GM23338 (cell line): ENCODE results near the gene MINK1. TPM values are rescaled to one million over a fixed set of nuclear protein-coding genes. Genes with fewer than 3 reads are reported as not detected.

Experiments used
- ATAC-seq: fragments of 200-7000 bp; cut with Tn5 transposase; 3 replicates; pipeline ENCODE4 v1.9.1; 2020
- DNase-seq: peaks from one replicate; pipeline ENCODE4 v3.0.0-alpha.2; 2015; ENCODE audit warnings: low spot score
- H2AFZ ChIP-seq: fragments of 200-600 bp; sonication (generic); 2 replicates; pipeline ENCODE4 v1.8.0; 2016; ENCODE audit warnings: antibody characterized with exemption, mild to moderate bottlenecking, moderate library complexity
- H3F3A ChIP-seq: fragments of 200-600 bp; sonication (generic); replicated peaks from 2 replicates; pipeline ENCODE4 v1.8.0; 2017; ENCODE audit warnings: antibody characterized with exemption, mixed run types, low read depth
- H3K27ac ChIP-seq: fragments of 200-600 bp; sonication (generic); 2 replicates; pipeline ENCODE4 v1.6.1; 2016; ENCODE audit warnings: low read depth
- H3K27me3 ChIP-seq: fragments of 200-600 bp; sonication (generic); 2 replicates; pipeline ENCODE4 v1.8.0; 2016; ENCODE audit warnings: mild to moderate bottlenecking, mixed run types, moderate library complexity; ENCODE audit not compliant: insufficient read depth
- H3K36me3 ChIP-seq: fragments of 200-600 bp; sonication (generic); 2 replicates; pipeline ENCODE4 v1.8.0; 2016; ENCODE audit warnings: mild to moderate bottlenecking; ENCODE audit not compliant: insufficient read depth
- H3K4me1 ChIP-seq: fragments of 200-600 bp; sonication (generic); 2 replicates; pipeline ENCODE4 v1.8.0; 2016; ENCODE audit warnings: mild to moderate bottlenecking, moderate library complexity; ENCODE audit not compliant: insufficient read depth
- H3K4me2 ChIP-seq: fragments of 200-600 bp; sonication (generic); 2 replicates; pipeline ENCODE4 v1.7.1; 2017; ENCODE audit warnings: mixed run types
- H3K4me3 ChIP-seq: fragments of 200-600 bp; sonication (generic); 2 replicates; pipeline ENCODE4 v1.6.1; 2016; ENCODE audit warnings: mixed run types
- H3K79me2 ChIP-seq: fragments of 200-600 bp; sonication (generic); replicated peaks from 2 replicates; pipeline ENCODE4 v1.8.0; 2017; ENCODE audit warnings: mild to moderate bottlenecking; ENCODE audit not compliant: insufficient read depth
- H3K9me2 ChIP-seq: fragments of 200-600 bp; sonication (generic); 2 replicates; pipeline ENCODE4 v1.8.0; 2017; ENCODE audit not compliant: insufficient read depth
- H4K20me1 ChIP-seq: fragments of 200-600 bp; sonication (generic); replicated peaks from 2 replicates; pipeline ENCODE4 v1.8.0; 2017; ENCODE audit warnings: mild to moderate bottlenecking; ENCODE audit not compliant: insufficient read depth
- H3K27ac Mint-ChIP-seq: 2 replicates; pipeline ENCODE4 v1.8.0; 2020; ENCODE audit warnings: inconsistent platforms, mild to moderate bottlenecking, moderate library complexity, mixed read lengths
- H3K27me3 Mint-ChIP-seq: 3 replicates; pipeline ENCODE4 v1.8.0; 2022; ENCODE audit warnings: low read depth, mild to moderate bottlenecking, moderate library complexity, mixed read lengths, inconsistent platforms; ENCODE audit not compliant: insufficient read depth, poor library complexity
- H3K36me3 Mint-ChIP-seq: 3 replicates; pipeline ENCODE4 v1.8.0; 2021; ENCODE audit warnings: low read depth, mild to moderate bottlenecking, inconsistent platforms, moderate library complexity, mixed read lengths
- H3K4me1 Mint-ChIP-seq: 3 replicates; pipeline ENCODE4 v1.8.0; 2020; ENCODE audit warnings: mild to moderate bottlenecking, inconsistent platforms, mixed read lengths
- H3K4me3 Mint-ChIP-seq: 3 replicates; pipeline ENCODE4 v1.8.0; 2021; ENCODE audit warnings: moderate library complexity, mild to moderate bottlenecking, inconsistent platforms, mixed read lengths
- H3K9me3 Mint-ChIP-seq: 3 replicates; pipeline ENCODE4 v1.8.0; 2020; ENCODE audit warnings: moderate library complexity, mild to moderate bottlenecking, inconsistent platforms, mixed read lengths
- CREB1 ChIP-seq: fragments of 250-450 bp; sonication (Bioruptor Pico); IDR thresholded peaks from 2 replicates; pipeline ENCODE4 v1.5.0; 2020; ENCODE audit warnings: low read depth, mild to moderate bottlenecking, moderate library complexity
- CTCF ChIP-seq, 2 experiments: fragments of 200-600 bp in 1 of 2; sonication (generic) in 1 of 2; conservative IDR thresholded peaks; 2 replicates each; pipeline versions ENCODE4 v1.5.1 to v1.6.1; 2016 to 2017; ENCODE audit warnings: antibody characterized with exemption in 2 of 2, low read depth in 2 of 2, mild to moderate bottlenecking in 2 of 2, moderate library complexity in 1 of 2
- EZH2 ChIP-seq: fragments of 200-600 bp; sonication (generic); IDR thresholded peaks from one replicate; pipeline ENCODE4 v1.8.0; 2017; ENCODE audit warnings: antibody characterized with exemption, mild to moderate bottlenecking, low read depth; ENCODE audit not compliant: unreplicated experiment
- EZH2phosphoT487 ChIP-seq: fragments of 200-600 bp; sonication (generic); IDR thresholded peaks from one replicate; pipeline ENCODE4 v1.8.1; 2018; ENCODE audit warnings: antibody characterized with exemption; ENCODE audit not compliant: unreplicated experiment
- JUNB ChIP-seq: IDR thresholded peaks from one replicate; pipeline ENCODE4 v1.6.1; 2016; ENCODE audit warnings: antibody characterized with exemption; ENCODE audit not compliant: unreplicated experiment
- NANOG ChIP-seq: IDR thresholded peaks from 2 replicates; pipeline ENCODE4 v1.6.1; 2016; ENCODE audit warnings: antibody characterized with exemption, borderline replicate concordance
- POLR2AphosphoS5 ChIP-seq: IDR thresholded peaks from 2 replicates; pipeline ENCODE4 v1.6.1; 2016; ENCODE audit warnings: antibody characterized with exemption, low read depth
- STAT1 ChIP-seq: IDR thresholded peaks from one replicate; pipeline ENCODE4 v1.6.1; 2016; ENCODE audit warnings: antibody characterized with exemption; ENCODE audit not compliant: unreplicated experiment
- ZNF114 ChIP-seq: fragments of 250-450 bp; sonication (Bioruptor Pico); IDR thresholded peaks from 2 replicates; pipeline ENCODE4 v1.5.0; 2020; ENCODE audit warnings: mild to moderate bottlenecking, moderate library complexity
- ZNF331 ChIP-seq: fragments of 250-450 bp; sonication (Bioruptor Pico); IDR thresholded peaks from 2 replicates; pipeline ENCODE4 v1.5.0; 2020; ENCODE audit warnings: low read depth, mild to moderate bottlenecking, moderate library complexity
- polyA plus RNA-seq: library from polyadenylated mRNA; unstranded; fragments of >200 nt; fragmentation: Nextera tagmentation; extraction: Ambion mirVana; gene quantifications from 2 replicates; pipeline ENCODE4 v1.2.1, GENCODE V29; 2016
- total RNA-seq: library from RNA; depleted of rRNA; stranded (reverse); fragments of >200 nt; shearing (Covaris generic); gene quantifications from 2 replicates; pipeline ENCODE4 v1.2.3, GENCODE V29; 2014
- TF ChIP-seq, protein P1 (sequence below): IDR thresholded peaks from one replicate; pipeline ENCODE4 v1.6.1; 2018; ENCODE audit warnings: antibody characterized with exemption; ENCODE audit not compliant: unreplicated experiment
- TF ChIP-seq, protein P2 (sequence below): IDR thresholded peaks from 2 replicates; pipeline ENCODE4 v1.6.1; 2016; ENCODE audit warnings: antibody characterized with exemption
- TF ChIP-seq, protein P3 (sequence below): fragments of 250-450 bp; sonication (Bioruptor Pico); IDR thresholded peaks from 2 replicates; pipeline ENCODE4 v1.5.0; 2020; ENCODE audit warnings: mild to moderate bottlenecking, moderate library complexity

MINK1 gene
- total and polyA plus RNA-seq, 2 experiments from 2014 or later, result 17.3 to 54.9 TPM

GRCh38 chr17:4942760-4943508 is 109.8 kb downstream of the MINK1 start:
- Histone ChIP-seq H3K36me3 (peaks cover 21% of the 10 kb centered on the region), H3K27ac (peak overlapping the region; percentile 100), H3F3A (peaks cover 66% of the 10 kb centered on the region), H3K4me3 (no peak overlapping the region), H3K4me2 (no peak overlapping the region), H4K20me1 (peaks cover 34% of the 10 kb centered on the region), H3K9me2 (no peaks in the 10 kb centered on the region), H3K4me1 (peaks cover 41% of the 10 kb centered on the region), H3K27me3 (no peaks in the 10 kb centered on the region), H3K79me2 (peaks cover 65% of the 10 kb centered on the region), H2AFZ (no peak overlapping the region)
- Mint-ChIP-seq H3K4me1 (peaks cover 49% of the 10 kb centered on the region), H3K27ac (no peak overlapping the region), H3K36me3 (peaks cover 86% of the 10 kb centered on the region), H3K9me3 (no peaks in the 10 kb centered on the region; the same call in 2 of the 3 replicates), H3K4me3 (peak overlapping the region; percentile 19; the same call in 1 of the 3 replicates), H3K27me3 (peaks cover 32% of the 10 kb centered on the region)
- no peak for TF ChIP-seq EZH2phosphoT487
- TF ChIP-seq, protein P1, sequence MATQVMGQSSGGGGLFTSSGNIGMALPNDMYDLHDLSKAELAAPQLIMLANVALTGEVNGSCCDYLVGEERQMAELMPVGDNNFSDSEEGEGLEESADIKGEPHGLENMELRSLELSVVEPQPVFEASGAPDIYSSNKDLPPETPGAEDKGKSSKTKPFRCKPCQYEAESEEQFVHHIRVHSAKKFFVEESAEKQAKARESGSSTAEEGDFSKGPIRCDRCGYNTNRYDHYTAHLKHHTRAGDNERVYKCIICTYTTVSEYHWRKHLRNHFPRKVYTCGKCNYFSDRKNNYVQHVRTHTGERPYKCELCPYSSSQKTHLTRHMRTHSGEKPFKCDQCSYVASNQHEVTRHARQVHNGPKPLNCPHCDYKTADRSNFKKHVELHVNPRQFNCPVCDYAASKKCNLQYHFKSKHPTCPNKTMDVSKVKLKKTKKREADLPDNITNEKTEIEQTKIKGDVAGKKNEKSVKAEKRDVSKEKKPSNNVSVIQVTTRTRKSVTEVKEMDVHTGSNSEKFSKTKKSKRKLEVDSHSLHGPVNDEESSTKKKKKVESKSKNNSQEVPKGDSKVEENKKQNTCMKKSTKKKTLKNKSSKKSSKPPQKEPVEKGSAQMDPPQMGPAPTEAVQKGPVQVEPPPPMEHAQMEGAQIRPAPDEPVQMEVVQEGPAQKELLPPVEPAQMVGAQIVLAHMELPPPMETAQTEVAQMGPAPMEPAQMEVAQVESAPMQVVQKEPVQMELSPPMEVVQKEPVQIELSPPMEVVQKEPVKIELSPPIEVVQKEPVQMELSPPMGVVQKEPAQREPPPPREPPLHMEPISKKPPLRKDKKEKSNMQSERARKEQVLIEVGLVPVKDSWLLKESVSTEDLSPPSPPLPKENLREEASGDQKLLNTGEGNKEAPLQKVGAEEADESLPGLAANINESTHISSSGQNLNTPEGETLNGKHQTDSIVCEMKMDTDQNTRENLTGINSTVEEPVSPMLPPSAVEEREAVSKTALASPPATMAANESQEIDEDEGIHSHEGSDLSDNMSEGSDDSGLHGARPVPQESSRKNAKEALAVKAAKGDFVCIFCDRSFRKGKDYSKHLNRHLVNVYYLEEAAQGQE, result no peak
- TF ChIP-seq ZNF331 (CRISPR knock-in tag), result no peak
- TF ChIP-seq, protein P2, sequence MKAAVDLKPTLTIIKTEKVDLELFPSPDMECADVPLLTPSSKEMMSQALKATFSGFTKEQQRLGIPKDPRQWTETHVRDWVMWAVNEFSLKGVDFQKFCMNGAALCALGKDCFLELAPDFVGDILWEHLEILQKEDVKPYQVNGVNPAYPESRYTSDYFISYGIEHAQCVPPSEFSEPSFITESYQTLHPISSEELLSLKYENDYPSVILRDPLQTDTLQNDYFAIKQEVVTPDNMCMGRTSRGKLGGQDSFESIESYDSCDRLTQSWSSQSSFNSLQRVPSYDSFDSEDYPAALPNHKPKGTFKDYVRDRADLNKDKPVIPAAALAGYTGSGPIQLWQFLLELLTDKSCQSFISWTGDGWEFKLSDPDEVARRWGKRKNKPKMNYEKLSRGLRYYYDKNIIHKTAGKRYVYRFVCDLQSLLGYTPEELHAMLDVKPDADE, result no peak
- no peak for TF ChIP-seq NANOG
- no peak for TF ChIP-seq CREB1 (CRISPR knock-in tag)
- no peak for TF ChIP-seq CTCF (conservative IDR thresholded peaks at IDR 0.05; ENCODE audit: low read depth in 2 of 2)
- TF ChIP-seq, protein P3, sequence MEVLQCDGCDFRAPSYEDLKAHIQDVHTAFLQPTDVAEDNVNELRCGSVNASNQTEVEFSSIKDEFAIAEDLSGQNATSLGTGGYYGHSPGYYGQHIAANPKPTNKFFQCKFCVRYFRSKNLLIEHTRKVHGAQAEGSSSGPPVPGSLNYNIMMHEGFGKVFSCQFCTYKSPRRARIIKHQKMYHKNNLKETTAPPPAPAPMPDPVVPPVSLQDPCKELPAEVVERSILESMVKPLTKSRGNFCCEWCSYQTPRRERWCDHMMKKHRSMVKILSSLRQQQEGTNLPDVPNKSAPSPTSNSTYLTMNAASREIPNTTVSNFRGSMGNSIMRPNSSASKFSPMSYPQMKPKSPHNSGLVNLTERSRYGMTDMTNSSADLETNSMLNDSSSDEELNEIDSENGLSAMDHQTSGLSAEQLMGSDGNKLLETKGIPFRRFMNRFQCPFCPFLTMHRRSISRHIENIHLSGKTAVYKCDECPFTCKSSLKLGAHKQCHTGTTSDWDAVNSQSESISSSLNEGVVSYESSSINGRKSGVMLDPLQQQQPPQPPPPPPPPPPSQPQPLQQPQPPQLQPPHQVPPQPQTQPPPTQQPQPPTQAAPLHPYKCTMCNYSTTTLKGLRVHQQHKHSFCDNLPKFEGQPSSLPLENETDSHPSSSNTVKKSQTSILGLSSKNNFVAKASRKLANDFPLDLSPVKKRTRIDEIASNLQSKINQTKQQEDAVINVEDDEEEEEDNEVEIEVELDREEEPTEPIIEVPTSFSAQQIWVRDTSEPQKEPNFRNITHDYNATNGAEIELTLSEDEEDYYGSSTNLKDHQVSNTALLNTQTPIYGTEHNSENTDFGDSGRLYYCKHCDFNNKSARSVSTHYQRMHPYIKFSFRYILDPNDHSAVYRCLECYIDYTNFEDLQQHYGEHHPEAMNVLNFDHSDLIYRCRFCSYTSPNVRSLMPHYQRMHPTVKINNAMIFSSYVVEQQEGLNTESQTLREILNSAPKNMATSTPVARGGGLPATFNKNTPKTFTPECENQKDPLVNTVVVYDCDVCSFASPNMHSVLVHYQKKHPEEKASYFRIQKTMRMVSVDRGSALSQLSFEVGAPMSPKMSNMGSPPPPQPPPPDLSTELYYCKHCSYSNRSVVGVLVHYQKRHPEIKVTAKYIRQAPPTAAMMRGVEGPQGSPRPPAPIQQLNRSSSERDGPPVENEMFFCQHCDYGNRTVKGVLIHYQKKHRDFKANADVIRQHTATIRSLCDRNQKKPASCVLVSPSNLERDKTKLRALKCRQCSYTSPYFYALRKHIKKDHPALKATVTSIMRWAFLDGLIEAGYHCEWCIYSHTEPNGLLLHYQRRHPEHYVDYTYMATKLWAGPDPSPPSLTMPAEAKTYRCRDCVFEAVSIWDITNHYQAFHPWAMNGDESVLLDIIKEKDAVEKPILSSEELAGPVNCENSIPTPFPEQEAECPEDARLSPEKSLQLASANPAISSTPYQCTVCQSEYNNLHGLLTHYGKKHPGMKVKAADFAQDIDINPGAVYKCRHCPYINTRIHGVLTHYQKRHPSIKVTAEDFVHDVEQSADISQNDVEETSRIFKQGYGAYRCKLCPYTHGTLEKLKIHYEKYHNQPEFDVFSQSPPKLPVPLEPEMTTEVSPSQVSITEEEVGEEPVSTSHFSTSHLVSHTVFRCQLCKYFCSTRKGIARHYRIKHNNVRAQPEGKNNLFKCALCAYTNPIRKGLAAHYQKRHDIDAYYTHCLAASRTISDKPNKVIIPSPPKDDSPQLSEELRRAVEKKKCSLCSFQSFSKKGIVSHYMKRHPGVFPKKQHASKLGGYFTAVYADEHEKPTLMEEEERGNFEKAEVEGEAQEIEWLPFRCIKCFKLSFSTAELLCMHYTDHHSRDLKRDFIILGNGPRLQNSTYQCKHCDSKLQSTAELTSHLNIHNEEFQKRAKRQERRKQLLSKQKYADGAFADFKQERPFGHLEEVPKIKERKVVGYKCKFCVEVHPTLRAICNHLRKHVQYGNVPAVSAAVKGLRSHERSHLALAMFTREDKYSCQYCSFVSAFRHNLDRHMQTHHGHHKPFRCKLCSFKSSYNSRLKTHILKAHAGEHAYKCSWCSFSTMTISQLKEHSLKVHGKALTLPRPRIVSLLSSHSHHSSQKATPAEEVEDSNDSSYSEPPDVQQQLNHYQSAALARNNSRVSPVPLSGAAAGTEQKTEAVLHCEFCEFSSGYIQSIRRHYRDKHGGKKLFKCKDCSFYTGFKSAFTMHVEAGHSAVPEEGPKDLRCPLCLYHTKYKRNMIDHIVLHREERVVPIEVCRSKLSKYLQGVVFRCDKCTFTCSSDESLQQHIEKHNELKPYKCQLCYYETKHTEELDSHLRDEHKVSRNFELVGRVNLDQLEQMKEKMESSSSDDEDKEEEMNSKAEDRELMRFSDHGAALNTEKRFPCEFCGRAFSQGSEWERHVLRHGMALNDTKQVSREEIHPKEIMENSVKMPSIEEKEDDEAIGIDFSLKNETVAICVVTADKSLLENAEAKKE, result no peak
- no peak for TF ChIP-seq EZH2
- no peak for TF ChIP-seq STAT1
- TF ChIP-seq POLR2AphosphoS5, result no peak
- TF ChIP-seq ZNF114, result no peak
- TF ChIP-seq JUNB, result no peak
- DNase-seq (no peak), ATAC-seq (no peak)
